Fibroblast of pulmonary artery (primary cell): ENCODE results near the gene RASL12.

Experiments
- DNase-seq: peaks from one replicate; pipeline ENCODE4 v3.0.0-alpha.2; 2010; ENCODE audit warnings: low read depth
- H3K4me3 ChIP-seq: replicated peaks from 2 replicates; pipeline ENCODE4 v1.5.1; 2011; ENCODE audit warnings: low read depth, mild to moderate bottlenecking, control low read depth, low read length, moderate library complexity
- TF ChIP-seq, protein P1 (sequence below): IDR thresholded peaks from 2 replicates; pipeline ENCODE4 v1.5.1; 2011; ENCODE audit warnings: mild to moderate bottlenecking, control low read depth, low read length, inconsistent platforms; ENCODE audit errors: missing control alignments

Gene RASL12

DNA sequence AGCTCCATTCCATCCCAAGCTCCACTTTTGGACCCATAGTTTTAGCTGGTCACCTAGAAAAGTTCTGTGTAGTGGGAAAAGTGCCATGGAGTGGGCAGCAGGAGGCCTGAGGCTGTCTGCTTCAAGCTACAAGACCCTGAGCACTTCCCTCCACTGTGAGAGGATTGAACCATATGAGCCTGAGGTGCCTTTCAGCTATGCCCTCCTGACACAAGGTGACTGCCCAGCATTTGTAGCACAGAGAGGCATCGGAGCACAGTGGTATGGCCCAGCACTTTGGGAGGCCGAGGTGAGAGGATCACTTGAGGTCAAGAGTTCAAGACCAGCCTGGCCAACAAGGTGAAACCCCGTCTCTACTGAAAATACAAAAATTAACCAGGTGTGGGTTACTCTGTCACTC lies 4.8 kb upstream of the RASL12 start:
- DNase-seq: no peak
- no peak overlapping the region for H3K4me3 ChIP-seq
- TF ChIP-seq, protein P1, sequence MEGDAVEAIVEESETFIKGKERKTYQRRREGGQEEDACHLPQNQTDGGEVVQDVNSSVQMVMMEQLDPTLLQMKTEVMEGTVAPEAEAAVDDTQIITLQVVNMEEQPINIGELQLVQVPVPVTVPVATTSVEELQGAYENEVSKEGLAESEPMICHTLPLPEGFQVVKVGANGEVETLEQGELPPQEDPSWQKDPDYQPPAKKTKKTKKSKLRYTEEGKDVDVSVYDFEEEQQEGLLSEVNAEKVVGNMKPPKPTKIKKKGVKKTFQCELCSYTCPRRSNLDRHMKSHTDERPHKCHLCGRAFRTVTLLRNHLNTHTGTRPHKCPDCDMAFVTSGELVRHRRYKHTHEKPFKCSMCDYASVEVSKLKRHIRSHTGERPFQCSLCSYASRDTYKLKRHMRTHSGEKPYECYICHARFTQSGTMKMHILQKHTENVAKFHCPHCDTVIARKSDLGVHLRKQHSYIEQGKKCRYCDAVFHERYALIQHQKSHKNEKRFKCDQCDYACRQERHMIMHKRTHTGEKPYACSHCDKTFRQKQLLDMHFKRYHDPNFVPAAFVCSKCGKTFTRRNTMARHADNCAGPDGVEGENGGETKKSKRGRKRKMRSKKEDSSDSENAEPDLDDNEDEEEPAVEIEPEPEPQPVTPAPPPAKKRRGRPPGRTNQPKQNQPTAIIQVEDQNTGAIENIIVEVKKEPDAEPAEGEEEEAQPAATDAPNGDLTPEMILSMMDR: no peak

DNA sequence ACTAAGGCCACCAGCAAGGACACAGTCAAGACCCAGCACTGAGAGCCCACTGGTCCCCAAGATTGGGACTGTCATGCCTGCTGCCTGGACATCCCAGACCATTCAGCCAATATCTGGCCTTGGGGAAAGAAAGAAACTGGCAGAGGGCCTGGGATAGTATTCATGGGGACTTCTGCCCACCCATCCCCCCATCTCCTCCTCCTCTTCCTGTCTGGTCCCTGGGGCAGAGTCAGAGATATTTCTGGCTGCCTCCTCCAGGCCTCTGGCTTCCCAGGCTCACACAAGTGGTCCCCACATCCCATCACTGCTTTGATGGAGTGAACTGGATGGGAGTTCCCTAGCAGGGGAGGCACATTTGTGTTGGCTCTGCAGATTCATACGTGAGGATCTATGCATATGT lies 4.2 kb upstream of the RASL12 start:
- DNase-seq: peak; percentile 76
- no peak overlapping the region for H3K4me3 ChIP-seq

DNA sequence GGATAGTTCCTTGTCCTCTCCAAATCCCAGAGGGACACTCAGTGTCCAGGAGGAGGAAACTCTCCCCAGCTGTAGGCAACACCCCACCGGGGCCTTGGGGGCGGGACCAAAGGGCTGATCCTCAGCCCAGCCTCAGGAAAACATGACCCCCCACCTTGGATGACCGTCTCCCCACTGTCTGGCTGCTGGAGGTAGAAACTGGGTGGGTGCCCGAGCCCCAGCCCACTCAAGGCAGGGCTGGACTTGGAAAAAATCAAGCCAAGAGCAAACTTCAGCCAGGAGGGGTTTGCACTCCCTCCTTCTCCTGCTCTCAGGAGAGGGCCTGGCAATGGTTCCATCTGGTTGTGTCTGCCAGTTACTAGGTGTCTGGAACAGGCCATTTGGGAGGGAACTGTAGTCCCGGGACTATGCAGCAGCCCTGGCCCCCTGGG lies 3.6 kb upstream of the RASL12 start:
- peak; percentile 54 for DNase-seq
- no peak overlapping the region for H3K4me3 ChIP-seq
- TF ChIP-seq, protein P1: no peak

More for the DNA sequence above, 4.2 kb upstream of the RASL12 start:
- TF ChIP-seq, protein P1: no peak

DNA sequence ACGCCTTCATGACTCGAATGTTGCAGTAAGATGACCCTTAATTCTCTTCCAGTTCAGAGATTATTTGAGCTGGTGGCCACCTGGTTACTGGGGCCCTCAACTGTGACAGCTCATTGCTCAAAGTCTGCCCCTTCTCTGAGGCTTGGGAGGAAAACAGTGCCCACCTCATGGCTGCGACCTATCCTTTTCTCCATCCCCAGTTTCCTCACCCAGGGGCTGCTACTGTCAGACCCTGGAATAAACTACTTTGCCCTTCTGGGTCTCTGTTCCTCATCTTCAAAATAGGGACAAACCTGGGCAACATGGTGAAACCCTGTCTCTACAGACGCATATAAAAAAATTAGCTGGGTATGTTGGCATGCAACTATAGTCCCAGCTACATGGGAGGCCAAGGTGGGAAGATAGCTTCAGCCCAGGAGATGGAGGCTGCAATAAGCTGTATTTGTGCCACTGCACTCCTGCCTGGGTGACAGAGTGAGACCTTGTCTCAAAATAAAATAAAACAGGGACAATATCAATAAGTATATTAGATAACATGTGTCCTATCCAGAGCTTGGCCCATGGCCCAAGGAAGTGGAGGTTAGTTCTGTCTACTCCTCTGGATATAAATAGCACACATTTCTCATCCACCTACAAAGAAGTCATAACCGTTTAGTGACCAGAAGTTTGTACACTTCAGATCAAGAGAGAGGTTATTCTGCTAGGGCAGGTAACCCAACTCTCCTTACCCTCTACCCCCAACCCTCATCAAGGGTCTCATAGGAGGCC lies 2.2 kb upstream of the RASL12 start:
- TF ChIP-seq, protein P1: no peak
- no peak overlapping the region for H3K4me3 ChIP-seq
- DNase-seq: no peak

DNA sequence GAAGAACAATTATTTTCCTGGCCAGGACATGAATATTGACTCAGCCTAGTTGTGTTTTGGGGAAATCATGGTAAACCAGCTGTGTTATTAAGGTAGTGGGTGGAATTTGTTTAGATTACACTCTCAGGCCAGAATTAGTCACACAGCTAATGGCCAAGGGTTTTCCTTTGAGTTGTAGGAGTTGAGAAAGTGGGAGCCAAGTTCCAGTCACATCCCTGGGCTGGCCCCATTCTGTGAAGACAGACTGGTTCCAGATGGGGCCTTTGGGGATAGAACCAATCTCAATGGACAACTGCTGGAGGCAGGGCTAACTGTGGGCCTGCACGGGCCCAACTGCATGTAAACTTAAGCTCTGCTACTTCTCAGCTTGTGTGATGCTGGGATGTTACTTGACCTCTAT lies 1.4 kb upstream of the RASL12 start:
- TF ChIP-seq, protein P1: no peak
- H3K4me3 ChIP-seq: no peak overlapping the region
- peak; percentile 96 for DNase-seq

DNA sequence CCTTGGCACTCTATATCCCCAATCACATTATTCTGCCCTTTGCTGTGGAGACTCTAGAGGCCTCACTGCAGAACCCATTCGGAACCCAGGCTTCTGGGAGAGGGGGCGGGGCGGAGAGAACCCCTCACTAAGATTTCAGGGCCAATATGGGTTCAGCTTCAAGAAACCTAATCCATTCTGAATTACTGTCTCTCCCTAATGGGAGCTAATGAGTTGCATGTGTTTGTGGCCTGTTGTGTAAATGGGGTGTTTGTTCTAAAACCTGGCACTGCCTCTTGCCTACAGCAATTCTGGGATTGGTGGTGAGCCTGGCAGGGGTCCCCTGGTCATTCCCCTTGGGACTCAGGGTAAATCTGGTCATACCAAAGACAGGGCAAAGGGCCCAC lies 605 bp upstream of the RASL12 start:
- no peak for DNase-seq
- TF ChIP-seq, protein P1: no peak
- no peak overlapping the region for H3K4me3 ChIP-seq

DNA sequence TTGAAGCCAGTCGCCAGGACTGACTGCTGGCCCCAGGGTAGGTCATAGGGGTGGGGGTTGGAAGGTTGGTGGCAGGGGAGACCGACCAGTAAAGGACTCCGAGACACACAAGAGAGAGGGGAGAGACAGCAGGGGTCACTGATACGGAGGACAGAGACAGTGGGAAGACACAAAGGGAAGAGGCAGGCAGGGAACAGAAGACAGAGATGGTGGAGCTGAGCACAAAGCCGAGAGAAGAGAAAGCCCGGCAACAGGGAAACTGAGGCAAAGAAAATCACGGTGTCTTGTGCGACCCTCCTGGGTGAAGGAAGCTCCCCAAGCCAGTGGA lies 510 bp downstream of the RASL12 start:
- TF ChIP-seq, protein P1: no peak
- no peak for DNase-seq
- peak overlapping the region; percentile 42 for H3K4me3 ChIP-seq
